ENCODE results near the gene MYEOV.

The MYEOV gene

DNA sequence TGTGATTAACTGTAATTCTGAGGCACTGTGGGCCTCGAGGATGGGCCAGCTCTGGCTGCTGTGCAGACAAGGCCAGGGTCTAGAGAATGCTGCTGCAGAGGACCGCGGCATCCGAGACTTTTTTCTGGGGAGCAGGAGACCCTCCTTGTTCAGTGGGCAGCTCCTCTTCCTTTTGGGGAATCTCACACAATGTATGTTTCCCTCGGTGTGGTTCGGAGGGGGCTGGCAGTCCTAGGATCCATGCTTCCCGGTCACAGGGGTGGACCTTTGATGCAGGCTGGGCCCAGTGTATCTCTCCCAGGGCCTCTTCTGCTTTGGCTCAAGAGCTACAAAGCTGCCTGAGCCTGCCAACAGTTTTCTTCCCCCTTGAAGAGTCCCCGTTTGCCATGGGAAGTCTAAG is 31.5 kb downstream of the MYEOV start:
- TF ChIP-seq EZH2phosphoT487 (conservative IDR thresholded peaks at IDR 0.05; ENCODE audit: low read length), result no peak
- TF ChIP-seq, protein P1, sequence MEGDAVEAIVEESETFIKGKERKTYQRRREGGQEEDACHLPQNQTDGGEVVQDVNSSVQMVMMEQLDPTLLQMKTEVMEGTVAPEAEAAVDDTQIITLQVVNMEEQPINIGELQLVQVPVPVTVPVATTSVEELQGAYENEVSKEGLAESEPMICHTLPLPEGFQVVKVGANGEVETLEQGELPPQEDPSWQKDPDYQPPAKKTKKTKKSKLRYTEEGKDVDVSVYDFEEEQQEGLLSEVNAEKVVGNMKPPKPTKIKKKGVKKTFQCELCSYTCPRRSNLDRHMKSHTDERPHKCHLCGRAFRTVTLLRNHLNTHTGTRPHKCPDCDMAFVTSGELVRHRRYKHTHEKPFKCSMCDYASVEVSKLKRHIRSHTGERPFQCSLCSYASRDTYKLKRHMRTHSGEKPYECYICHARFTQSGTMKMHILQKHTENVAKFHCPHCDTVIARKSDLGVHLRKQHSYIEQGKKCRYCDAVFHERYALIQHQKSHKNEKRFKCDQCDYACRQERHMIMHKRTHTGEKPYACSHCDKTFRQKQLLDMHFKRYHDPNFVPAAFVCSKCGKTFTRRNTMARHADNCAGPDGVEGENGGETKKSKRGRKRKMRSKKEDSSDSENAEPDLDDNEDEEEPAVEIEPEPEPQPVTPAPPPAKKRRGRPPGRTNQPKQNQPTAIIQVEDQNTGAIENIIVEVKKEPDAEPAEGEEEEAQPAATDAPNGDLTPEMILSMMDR (IDR thresholded peaks at IDR 0.05; ENCODE audit: insufficient read depth, low read length, poor library complexity, severe bottlenecking), result no peak
- no peaks in the 10 kb centered on the region for H3F3A ChIP-seq (ENCODE audit: insufficient read depth)

DNA sequence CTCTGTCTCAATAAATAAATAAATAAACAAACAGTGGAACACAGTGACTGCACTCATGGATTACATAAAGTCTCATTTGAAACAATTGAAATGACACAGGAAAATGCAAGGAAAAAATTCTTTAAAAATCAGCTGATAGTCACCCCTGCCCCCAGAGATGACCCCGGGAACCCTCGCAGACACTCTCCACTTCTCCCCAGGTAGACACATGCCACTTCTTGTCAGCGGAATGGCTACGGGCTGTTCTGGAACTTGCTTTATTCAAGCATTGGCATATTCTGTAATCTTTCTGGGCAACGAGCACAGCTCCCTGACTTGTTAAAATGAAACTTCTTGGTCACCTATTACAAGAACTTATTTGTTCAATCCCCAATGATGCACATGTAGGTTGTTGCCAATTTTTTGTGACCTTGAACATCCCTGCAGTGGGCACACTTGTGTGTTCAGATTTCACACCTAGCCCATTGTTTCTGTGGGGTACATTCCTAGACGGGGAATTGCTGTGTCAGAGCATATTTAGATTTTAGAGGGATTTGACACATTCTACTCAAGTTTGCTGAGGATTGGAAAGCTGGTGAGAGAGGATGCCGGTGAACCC is 32.8 kb downstream of the MYEOV start:
- H3K4me2 ChIP-seq (ENCODE audit: low read depth, low read length, poor library complexity, severe bottlenecking), result no peak overlapping the region
- H3K4me3 ChIP-seq (ENCODE audit: insufficient read depth, low read length, poor library complexity, severe bottlenecking), result no peak overlapping the region
- H3K9me3 ChIP-seq (ENCODE audit: insufficient read depth, low read length), result no peaks in the 10 kb centered on the region; the same call in 1 of the 2 replicates
- no peaks in the 10 kb centered on the region for H3K79me2 ChIP-seq (ENCODE audit: insufficient read depth, low read length)
- no peaks in the 10 kb centered on the region for H3K36me3 ChIP-seq (ENCODE audit: low read length)
- no peak overlapping the region for H3K9ac ChIP-seq (ENCODE audit: low read length)
- no peaks in the 10 kb centered on the region for H4K20me1 ChIP-seq (ENCODE audit: low read depth, low read length)
- no peaks in the 10 kb centered on the region for H3K9me2 ChIP-seq (replicated peaks; ENCODE audit: insufficient read depth, low read length)
- no peak overlapping the region for H2AFZ ChIP-seq (ENCODE audit: low read depth, low read length, severe bottlenecking)
- no peaks in the 10 kb centered on the region for H3K27me3 ChIP-seq (ENCODE audit: low read length)
- no peaks in the 10 kb centered on the region for H3F3A ChIP-seq (ENCODE audit: insufficient read depth)
- no peak overlapping the region for H3K27ac ChIP-seq (ENCODE audit: low read depth, low read length)
- TF ChIP-seq, protein P1 (IDR thresholded peaks at IDR 0.05; ENCODE audit: insufficient read depth, low read length, poor library complexity, severe bottlenecking), result no peak
- TF ChIP-seq EZH2phosphoT487 (conservative IDR thresholded peaks at IDR 0.05; ENCODE audit: low read length), result no peak

More for the DNA sequence above, 31.5 kb downstream of the MYEOV start:
- Histone ChIP-seq H2AFZ (ENCODE audit: low read depth, low read length, severe bottlenecking) (no peak overlapping the region), H3K79me2 (ENCODE audit: insufficient read depth, low read length) (no peaks in the 10 kb centered on the region), H3K4me3 (ENCODE audit: insufficient read depth, low read length, poor library complexity, severe bottlenecking) (no peak overlapping the region), H3K9me3 (ENCODE audit: insufficient read depth, low read length) (no peaks in the 10 kb centered on the region; the same call in 1 of the 2 replicates), H3K9ac (ENCODE audit: low read length) (no peak overlapping the region), H3K27me3 (ENCODE audit: low read length) (no peaks in the 10 kb centered on the region), H3K4me2 (ENCODE audit: low read depth, low read length, poor library complexity, severe bottlenecking) (no peak overlapping the region), H3K36me3 (ENCODE audit: low read length) (no peaks in the 10 kb centered on the region), H4K20me1 (ENCODE audit: low read depth, low read length) (no peaks in the 10 kb centered on the region), H3K27ac (ENCODE audit: low read depth, low read length) (no peak overlapping the region), H3K9me2 (replicated peaks; ENCODE audit: insufficient read depth, low read length) (no peaks in the 10 kb centered on the region)

DNA sequence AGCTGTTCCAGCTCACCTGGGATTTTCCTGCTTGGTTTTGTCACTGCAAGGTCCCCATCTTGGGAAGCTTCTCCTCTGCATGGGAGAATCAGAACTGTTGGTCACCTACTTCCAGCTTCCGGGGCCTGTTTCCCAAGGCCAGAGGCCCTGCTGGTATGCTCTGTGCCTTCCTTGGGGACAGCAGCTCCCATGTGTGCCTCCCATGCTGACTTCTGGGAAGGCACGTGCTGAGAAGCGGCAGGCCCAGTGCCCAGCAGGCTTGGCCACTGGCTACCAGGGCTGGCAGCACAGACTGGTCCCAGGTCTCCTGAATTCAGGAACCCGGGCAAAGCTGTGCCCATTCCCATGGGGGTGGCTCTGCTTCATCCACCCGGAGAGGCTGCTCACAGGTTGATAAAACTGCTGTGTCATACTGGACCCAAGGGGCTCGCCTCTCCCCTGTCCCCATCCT is 33.8 kb downstream of the MYEOV start:
- no peak overlapping the region for H3K4me2 ChIP-seq (ENCODE audit: low read depth, low read length, poor library complexity, severe bottlenecking)
- no peaks in the 10 kb centered on the region for H3K79me2 ChIP-seq (ENCODE audit: insufficient read depth, low read length)

More for the DNA sequence above, 33.8 kb downstream of the MYEOV start:
- H4K20me1 ChIP-seq (ENCODE audit: low read depth, low read length), result no peaks in the 10 kb centered on the region
- no peak overlapping the region for H3K27ac ChIP-seq (ENCODE audit: low read depth, low read length)
- no peaks in the 10 kb centered on the region for H3K36me3 ChIP-seq (ENCODE audit: low read length)
- no peaks in the 10 kb centered on the region for H3F3A ChIP-seq (ENCODE audit: insufficient read depth)
- no peak overlapping the region for H3K9ac ChIP-seq (ENCODE audit: low read length)
- no peaks in the 10 kb centered on the region for H3K27me3 ChIP-seq (ENCODE audit: low read length)
- H3K9me2 ChIP-seq (replicated peaks; ENCODE audit: insufficient read depth, low read length), result no peaks in the 10 kb centered on the region
- TF ChIP-seq, protein P1 (IDR thresholded peaks at IDR 0.05; ENCODE audit: insufficient read depth, low read length, poor library complexity, severe bottlenecking), result no peak
- no peak for TF ChIP-seq EZH2phosphoT487 (conservative IDR thresholded peaks at IDR 0.05; ENCODE audit: low read length)
- H2AFZ ChIP-seq (ENCODE audit: low read depth, low read length, severe bottlenecking), result no peak overlapping the region
- H3K4me3 ChIP-seq (ENCODE audit: insufficient read depth, low read length, poor library complexity, severe bottlenecking), result no peak overlapping the region
- H3K9me3 ChIP-seq (ENCODE audit: insufficient read depth, low read length), result no peaks in the 10 kb centered on the region; the same call in 1 of the 2 replicates
